Esophagus muscularis mucosa (tissue), 4 donors: Measurements from ENCODE around the gene KCNJ9. TPM values are rescaled to one million over a fixed set of nuclear protein-coding genes. Genes with fewer than 3 reads are reported as not detected.

ENCODE experiments used
- DNase-seq: peaks from one replicate; pipeline ENCODE4 v3.0.0-alpha.2; 2017; ENCODE audit errors: extremely low spot score
- H3K27ac ChIP-seq, 4 donors: fragments of 200-600 bp; sonication (generic); replicated peaks in 1 of 4; 1 replicate in 3 of 4; 2 replicates in 1 of 4; pipeline ENCODE4 v1.5.1; 2016 to 2019; ENCODE audit warnings: mild to moderate bottlenecking in 1 of 4
- H3K27me3 ChIP-seq, 4 donors: fragments of 200-600 bp; sonication (generic); one replicate each; pipeline versions ENCODE4 v1.5.1 to v1.6.0; 2016 to 2019
- H3K36me3 ChIP-seq, 4 donors: fragments of 200-600 bp; sonication (generic); one replicate each; pipeline ENCODE4 v1.5.1; 2016 to 2019
- H3K4me1 ChIP-seq, 4 donors: fragments of 200-600 bp; sonication (generic); one replicate each; pipeline ENCODE4 v1.5.1; 2016 to 2019
- H3K4me3 ChIP-seq, 4 donors: fragments of 200-600 bp; sonication (generic); 1 replicate in 2 of 4; 2 replicates in 2 of 4; pipeline ENCODE4 v1.5.1; 2016 to 2019; ENCODE audit warnings: mild to moderate bottlenecking in 4 of 4, moderate library complexity in 1 of 4
- H3K9me3 ChIP-seq, 4 donors: fragments of 200-600 bp; sonication (generic); 1 replicate in 3 of 4; 2 replicates in 1 of 4; pipeline ENCODE4 v1.5.1; 2016 to 2019
- EP300 ChIP-seq: sonication (generic); formaldehyde crosslinking; IDR thresholded peaks from one replicate; pipeline ENCODE4 v1.6.1; 2017; ENCODE audit warnings: antibody characterized with exemption
- POLR2A ChIP-seq: fragments of 450-650 bp; IDR thresholded peaks from one replicate; pipeline ENCODE4 v1.6.1; 2017; ENCODE audit warnings: antibody characterized with exemption, moderate library complexity, mild to moderate bottlenecking, low read depth
- POLR2AphosphoS5 ChIP-seq, 2 donors: sonication (generic); formaldehyde crosslinking; IDR thresholded peaks; one replicate each; pipeline ENCODE4 v1.6.1; 2017; ENCODE audit warnings: antibody characterized with exemption in 2 of 2
- WGBS: methylation state at CpG from one replicate; pipeline ENCODE4 v1.1.5; 2018; 5-methylcytosine and 5-hydroxymethylcytosine counted together
- intact Hi-C: fragments of 100-400 bp; cut with DNase I; formaldehyde crosslinking; loops from one replicate; pipeline ENCODE4 v1.15.1; 2023
- total RNA-seq, 4 donors: library from RNA; depleted of rRNA; stranded (reverse); fragments of >200 nt; gene quantifications; one replicate each; pipeline versions ENCODE4 v1.1.0 to v1.2.1, GENCODE V29; 2016
- TF ChIP-seq, protein P1 (sequence below), 3 experiments: fragments of 200-600 bp in 2 of 3; fragments of 450-650 bp in 1 of 3; sonication (generic) in 2 of 3; IDR thresholded peaks; one replicate each; pipeline ENCODE4 v1.5.1; 2017 to 2019; ENCODE audit warnings: antibody characterized with exemption in 3 of 3, mild to moderate bottlenecking in 2 of 3, moderate library complexity in 1 of 3

The KCNJ9 gene
- total RNA-seq, 4 donors from 2014 or later: not detected

DNA sequence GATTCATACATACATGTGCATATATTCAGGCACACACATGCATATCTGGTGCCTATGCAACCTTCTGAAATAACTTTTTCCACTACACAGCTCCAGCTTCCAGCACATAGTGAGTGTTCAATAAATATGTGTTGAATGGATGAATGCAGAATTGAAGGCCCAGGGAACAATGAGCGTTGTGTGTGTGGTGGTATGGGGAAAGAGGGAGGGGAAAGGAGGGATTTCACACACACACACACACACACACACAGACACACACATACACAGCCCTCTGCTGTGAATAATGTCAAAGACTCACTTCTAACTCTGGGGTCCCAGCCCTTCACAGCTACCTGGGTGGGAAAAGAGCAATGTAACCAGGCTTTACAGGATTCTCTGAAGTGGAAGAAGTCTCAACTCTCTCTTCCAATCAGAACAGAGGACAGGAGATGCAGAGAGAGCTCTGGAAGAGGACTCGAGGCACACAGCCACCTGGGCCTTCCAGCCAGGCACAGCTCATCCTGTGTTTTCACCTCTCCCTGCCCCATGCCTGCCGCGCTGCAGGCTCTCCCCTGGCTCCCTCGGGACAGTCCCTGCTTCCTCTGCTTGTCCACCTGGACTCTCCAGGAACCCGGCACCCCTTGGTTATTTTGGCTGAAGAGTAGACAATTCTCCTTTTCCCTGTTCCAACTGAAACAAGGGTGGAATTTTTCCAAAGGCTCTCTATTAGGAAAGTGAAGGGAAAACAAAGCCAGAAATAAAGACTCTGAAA is 22.5 kb downstream of the KCNJ9 start:
- peaks cover 32 to 60% (median 52%) of the 10 kb centered on the region in 4 donors for H3K4me1 ChIP-seq
- intact Hi-C loops: no loop called here
- H3K4me3 ChIP-seq: no peak overlapping the region
- H3K27ac ChIP-seq: peak overlapping the region; percentile 94 to 98 (median 96)
- no peak for DNase-seq
- no peaks in the 10 kb centered on the region for H3K36me3 ChIP-seq
- H3K9me3 ChIP-seq: no peaks in the 10 kb centered on the region
- 33% methylated on average over 6 of the region's 6 CpGs for WGBS
- no peaks in the 10 kb centered on the region for H3K27me3 ChIP-seq
- no peak for TF ChIP-seq POLR2AphosphoS5 (IDR thresholded peaks at IDR 0.05)
- TF ChIP-seq EP300: no peak
- no peak for TF ChIP-seq POLR2A
- TF ChIP-seq, protein P1, sequence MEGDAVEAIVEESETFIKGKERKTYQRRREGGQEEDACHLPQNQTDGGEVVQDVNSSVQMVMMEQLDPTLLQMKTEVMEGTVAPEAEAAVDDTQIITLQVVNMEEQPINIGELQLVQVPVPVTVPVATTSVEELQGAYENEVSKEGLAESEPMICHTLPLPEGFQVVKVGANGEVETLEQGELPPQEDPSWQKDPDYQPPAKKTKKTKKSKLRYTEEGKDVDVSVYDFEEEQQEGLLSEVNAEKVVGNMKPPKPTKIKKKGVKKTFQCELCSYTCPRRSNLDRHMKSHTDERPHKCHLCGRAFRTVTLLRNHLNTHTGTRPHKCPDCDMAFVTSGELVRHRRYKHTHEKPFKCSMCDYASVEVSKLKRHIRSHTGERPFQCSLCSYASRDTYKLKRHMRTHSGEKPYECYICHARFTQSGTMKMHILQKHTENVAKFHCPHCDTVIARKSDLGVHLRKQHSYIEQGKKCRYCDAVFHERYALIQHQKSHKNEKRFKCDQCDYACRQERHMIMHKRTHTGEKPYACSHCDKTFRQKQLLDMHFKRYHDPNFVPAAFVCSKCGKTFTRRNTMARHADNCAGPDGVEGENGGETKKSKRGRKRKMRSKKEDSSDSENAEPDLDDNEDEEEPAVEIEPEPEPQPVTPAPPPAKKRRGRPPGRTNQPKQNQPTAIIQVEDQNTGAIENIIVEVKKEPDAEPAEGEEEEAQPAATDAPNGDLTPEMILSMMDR (IDR thresholded peaks at IDR 0.05): no peak

DNA sequence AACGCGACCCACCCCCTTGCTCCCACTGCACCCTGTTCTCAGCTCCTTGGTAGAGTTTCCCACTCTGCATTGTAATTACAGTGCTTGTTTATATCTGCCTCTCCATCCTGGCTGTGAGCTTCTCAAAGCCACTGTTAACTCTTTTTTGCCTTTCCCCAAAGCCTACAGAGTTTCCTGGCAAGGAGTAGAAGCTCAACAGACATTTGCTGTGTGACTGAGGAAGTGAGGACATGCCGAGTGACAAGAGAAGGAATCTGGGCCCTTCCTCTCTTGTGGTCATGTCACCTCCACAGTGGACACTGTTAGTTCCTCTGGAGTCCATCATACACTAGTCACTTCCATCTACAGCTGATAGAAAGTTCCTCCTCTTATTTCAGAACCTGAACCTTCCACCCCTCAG is 23.1 kb downstream of the KCNJ9 start:
- intact Hi-C loops: no loop called here
- Histone ChIP-seq H3K9me3 (no peaks in the 10 kb centered on the region), H3K4me1 (peaks cover 33 to 61% (median 54%) of the 10 kb centered on the region in 4 donors), H3K36me3 (no peaks in the 10 kb centered on the region), H3K27ac (peak overlapping the region; percentile 94 to 98 (median 96)), H3K4me3 (no peak overlapping the region), H3K27me3 (no peaks in the 10 kb centered on the region)
- DNase-seq: no peak
- 52% methylated on average over 3 of the region's 3 CpGs for WGBS
- no peak for TF ChIP-seq POLR2A
- TF ChIP-seq EP300: no peak
- TF ChIP-seq, protein P1 (IDR thresholded peaks at IDR 0.05): no peak
- no peak for TF ChIP-seq POLR2AphosphoS5 (IDR thresholded peaks at IDR 0.05)

DNA sequence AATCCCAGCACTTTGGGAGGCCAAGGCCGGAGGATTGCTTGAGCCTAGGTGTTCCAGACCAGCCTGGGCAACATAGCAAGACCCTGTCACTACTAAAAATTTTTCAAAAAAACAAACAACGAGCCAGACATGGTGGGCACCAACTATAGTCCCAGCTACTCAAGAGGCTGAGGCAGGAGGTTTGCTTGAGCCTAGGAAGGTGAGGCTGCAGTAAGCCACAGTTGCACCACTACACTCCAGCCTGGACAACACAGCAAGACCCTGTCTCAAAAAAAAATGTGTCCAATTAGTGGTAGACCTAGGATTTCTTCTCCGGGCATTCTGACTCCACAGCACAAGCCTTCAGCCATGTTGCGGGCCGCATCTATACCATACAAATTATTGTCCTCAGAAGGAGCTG is 23.8 kb downstream of the KCNJ9 start:
- 97% methylated on average over 5 of the region's 5 CpGs for WGBS
- Histone ChIP-seq H3K4me3 (no peak overlapping the region), H3K9me3 (no peaks in the 10 kb centered on the region), H3K27me3 (no peaks in the 10 kb centered on the region), H3K27ac (peak overlapping the region in 3 of 4 donors; percentile 95 to 98 (median 97)), H3K4me1 (peaks cover 30 to 59% (median 53%) of the 10 kb centered on the region in 4 donors), H3K36me3 (no peaks in the 10 kb centered on the region)
- TF ChIP-seq, protein P1 (IDR thresholded peaks at IDR 0.05): no peak
- TF ChIP-seq POLR2A: no peak
- TF ChIP-seq POLR2AphosphoS5 (IDR thresholded peaks at IDR 0.05): no peak
- TF ChIP-seq EP300: no peak
- intact Hi-C loops: no loop called here
- DNase-seq: no peak

DNA sequence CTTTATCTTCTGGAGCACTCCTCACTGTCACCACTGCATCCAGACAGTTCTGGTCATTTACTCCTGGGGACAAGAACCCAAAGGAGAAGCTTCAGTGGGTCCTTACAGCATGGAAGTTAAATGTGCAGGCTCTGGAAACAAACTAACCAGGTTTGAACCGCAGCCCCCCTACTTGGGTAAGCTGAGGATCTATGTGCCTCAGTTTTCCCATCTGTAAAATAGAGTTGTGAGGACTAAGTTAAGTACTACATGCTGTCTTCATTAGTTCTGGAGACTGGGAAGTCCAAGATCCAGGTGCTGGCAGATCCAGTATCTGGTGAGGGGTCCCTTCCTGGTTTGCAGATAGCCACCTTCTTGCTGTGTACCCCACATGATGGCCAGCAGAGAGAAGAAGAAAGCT is 26.2 kb downstream of the KCNJ9 start:
- H3K27me3 ChIP-seq: no peaks in the 10 kb centered on the region
- no peak overlapping the region for H3K4me3 ChIP-seq
- H3K4me1 ChIP-seq: peaks cover 18 to 49% (median 42%) of the 10 kb centered on the region in 4 donors
- 100% methylated on average over 1 of the region's 1 CpG for WGBS
- intact Hi-C loops: no loop called here
- H3K36me3 ChIP-seq: no peaks in the 10 kb centered on the region
- no peaks in the 10 kb centered on the region for H3K9me3 ChIP-seq
- no peak for DNase-seq
- no peak overlapping the region for H3K27ac ChIP-seq
- TF ChIP-seq, protein P1 (IDR thresholded peaks at IDR 0.05): no peak
- TF ChIP-seq EP300 (no peak), POLR2AphosphoS5 (IDR thresholded peaks at IDR 0.05) (no peak), POLR2A (no peak)
